ENCODE measurements around the gene ATP6V1C2. TPM values are rescaled to one million over a fixed set of nuclear protein-coding genes. Genes with fewer than 3 reads are reported as not detected.
"Not testable (repeated sequence)": the region's sequence is repeated elsewhere in the genome, so short reads cannot be mapped to it uniquely, and the experiment has no call there.

The ATP6V1C2 gene
- polyA plus RNA-seq, 4 donors: 1.5 to 9.8 (median 6.4) TPM

DNA sequence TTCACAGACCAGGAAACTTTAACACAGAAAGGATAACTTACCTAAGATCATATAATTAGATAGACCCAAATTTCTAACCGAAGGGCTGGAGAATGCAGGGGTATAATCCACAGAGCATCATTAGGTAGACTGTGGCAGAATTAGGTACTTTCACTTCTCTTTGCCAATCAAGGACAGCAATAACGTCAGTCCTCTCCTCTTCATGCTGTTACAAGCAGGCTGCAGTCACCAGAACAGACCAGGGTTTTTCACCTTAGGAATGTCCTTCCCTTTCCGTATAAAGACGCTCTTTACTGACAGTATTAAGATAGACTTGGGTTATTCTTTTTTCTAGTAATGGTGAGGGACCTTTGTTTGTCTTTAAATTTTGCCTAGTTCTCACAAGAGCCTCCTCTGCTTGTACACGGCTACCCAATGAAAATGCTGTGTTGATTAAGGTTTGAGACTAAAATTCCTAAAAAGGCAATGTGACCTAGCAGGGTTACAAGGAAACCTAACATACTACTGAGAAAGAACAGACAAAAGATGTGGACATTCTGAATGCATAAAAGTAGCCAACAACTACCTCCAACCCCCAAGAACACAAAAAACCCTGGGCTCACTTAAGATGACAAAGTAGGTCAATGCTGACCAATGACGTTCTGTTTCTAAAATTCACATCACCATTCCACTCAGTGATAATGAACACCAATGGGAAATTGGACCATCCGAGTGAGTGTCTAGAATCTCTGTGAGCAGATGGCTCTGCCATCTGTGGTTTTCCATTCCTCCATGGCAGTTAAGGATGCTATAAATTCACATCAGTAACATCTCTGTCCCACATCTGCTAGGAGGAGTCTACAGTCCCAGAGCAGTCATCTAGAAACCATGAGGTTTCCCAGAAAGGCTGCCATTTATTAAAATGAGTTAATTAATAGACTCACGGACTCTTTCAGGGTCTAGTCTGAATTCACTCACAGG lies 89.1 kb downstream of the ATP6V1C2 start:
- no peak for DNase-seq (ENCODE audit: low read depth in 4 of 4, low spot score in 3 of 4)

DNA sequence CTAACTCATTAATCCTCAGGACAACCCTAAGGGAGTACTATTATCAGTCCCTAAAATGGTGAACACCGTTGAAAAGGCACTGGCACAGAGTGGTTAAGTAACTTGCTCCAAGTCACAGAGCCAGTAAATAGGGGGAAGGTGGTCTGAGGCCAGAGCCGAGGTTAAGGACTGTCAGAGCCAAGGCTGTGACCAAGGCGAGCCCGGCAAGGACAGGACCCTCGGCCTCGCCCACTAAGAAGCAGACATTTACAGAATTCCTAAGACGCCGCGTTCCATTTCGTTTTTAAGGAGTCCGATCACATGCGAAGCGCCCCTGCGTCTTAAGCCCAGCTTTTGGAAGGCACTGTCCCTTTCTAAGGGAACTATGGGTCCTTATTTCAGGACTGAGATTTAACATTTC lies 90.1 kb downstream of the ATP6V1C2 start:
- DNase-seq (ENCODE audit: low read depth in 4 of 4, low spot score in 3 of 4): no peak

DNA sequence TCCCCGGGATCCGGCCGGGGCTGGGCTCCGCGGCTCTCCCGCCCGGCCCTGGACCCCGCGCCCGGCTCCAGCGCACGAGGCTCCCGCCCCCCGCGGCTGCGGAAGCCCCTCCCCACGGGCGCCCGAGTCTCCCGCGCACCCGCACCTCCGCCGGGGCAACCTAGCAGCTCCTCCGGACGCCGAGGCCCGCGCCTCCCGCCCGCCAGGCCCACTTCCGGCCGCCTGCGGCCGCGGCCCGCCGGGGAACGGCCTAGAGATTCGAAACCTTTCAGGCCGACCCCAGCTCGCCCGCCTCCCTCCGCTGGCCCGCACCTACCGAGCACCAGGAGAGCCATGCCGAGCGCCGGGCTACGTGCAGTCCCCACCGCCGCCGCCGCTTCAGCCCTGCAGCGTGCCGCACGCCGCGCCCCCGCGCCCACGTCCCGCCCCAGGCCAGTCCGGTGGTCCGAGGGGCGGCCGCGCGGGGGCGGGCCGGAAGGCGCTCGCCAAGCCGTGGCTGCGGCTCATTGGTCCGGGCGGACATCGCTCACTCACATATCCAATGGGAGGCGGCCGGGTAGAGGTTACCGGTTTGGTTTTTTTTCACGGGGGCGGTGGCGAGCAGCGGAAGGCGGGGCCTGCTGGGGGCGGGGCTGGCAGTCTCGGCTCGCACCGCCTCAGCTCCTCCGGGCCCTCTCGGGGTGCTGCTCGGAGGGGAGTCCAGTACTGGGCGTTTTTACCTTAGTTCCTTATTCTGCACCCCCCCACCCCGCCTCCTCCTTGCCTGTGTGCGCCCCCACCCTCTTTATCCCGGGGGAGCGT lies 91.1 kb downstream of the ATP6V1C2 start, which contains the start of gene PDIA6:
PDIA6 (minus strand) TSS at position 424 of the 801 bp plus-strand sequence; CDS start at position 335, 89 bp downstream.
- peak; percentile 90 to 95 (median 94) for DNase-seq (ENCODE audit: low read depth in 4 of 4, low spot score in 3 of 4)

DNA sequence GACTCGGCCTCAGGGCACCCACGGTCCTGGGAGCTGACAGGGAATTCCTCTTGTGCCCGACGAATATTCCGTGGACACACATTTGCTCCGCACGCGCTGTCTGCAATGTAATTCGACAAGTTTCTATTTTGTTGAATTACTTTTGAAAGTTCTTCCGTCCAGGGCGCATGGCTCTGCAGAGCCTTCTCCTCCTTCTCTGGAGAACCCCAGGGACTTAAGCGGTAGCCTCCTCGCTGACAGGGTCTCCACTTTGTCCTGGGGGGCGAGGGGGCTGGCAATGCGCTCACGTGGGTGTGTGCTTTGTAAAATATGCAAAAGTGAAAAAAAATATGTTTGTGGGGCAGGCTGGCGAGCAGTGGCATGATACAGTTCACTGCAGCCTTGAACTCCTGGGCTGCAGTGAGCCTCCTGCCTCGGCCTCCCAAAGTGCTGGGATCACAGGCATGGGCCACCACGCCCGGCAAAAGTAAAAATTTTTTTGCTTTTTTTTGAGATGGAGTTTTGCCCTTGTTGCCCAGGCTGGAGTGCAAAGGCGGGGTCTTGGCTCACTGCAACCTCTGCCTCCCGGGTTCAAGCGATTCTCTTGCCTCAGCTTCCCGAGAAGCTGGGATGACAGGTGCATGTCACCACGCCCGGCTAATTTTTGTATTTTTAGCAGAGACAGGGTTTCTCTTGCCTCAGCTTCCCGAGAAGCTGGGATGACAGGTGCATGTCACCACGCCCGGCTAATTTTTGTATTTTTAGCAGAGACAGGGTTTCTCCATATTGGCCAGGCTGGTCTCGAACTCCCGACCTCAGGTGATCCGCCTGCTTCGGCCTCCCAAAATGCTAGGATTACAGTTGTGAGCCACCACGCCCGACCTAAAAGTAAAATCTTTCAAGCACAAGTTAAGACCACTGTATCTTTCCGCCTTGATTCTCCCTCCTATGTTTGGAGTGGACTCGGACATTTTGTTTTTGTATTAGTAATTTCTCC lies 92.0 kb downstream of the ATP6V1C2 start:
- not testable (repeated sequence) for DNase-seq (ENCODE audit: low read depth in 4 of 4, low spot score in 3 of 4)

DNA sequence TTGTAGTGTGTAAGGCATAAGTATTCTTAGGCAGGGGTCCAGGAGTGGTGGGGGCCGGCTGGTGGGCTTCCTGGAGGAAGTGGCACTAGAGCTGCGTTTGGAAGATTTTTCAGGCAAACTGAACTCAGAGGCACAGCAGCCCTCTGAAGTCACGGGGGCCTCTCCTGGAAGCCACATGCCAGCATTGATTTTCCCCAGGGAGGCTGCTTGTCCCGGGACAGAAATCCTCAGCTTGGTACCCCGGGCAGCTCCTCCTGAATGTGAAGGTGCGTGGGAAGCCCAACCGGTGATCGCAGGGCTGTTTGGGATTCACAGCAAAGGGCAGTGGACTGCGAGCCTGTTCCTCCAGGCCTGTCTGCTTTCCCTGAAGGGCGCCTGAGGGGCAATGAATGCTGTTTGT lies 92.7 kb downstream of the ATP6V1C2 start:
- DNase-seq (ENCODE audit: low read depth in 4 of 4, low spot score in 3 of 4): no peak

DNA sequence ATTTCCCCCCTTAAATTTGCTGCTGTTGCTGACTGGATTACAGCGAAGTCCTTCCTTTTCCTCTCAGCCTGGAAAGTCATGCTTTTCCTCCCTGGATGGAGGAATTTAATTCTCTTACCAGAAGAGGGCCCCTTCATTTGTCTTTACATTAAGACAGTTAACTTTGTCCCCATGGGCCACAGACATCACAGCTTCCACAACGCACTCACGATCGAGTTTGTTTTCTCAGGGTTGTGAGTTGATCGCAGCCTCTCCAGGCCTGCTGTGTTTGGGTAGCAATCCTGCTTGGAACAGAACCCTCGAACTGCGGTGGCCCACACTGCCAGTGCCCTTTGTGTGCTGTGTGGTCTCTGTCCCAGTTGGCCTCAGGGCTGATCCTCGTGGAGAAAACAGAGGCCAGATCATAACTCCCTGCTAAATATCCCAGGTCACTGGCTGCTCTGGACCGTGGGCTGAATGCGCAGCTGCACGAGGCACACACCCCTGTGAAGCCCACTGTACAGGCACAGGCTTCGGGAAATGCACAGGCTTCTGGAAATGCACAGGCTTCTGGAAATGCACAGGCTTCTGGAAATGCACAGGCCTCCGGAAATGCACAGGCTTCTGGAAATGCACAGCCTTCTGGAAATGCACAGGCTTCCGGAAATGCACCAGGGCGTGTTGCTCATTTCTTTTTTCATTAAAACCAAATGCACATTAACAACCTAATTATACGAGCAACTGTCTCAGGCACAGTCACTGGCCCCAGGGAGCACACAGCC lies 93.3 kb downstream of the ATP6V1C2 start:
- no peak for DNase-seq (ENCODE audit: low read depth in 4 of 4, low spot score in 3 of 4)

DNA sequence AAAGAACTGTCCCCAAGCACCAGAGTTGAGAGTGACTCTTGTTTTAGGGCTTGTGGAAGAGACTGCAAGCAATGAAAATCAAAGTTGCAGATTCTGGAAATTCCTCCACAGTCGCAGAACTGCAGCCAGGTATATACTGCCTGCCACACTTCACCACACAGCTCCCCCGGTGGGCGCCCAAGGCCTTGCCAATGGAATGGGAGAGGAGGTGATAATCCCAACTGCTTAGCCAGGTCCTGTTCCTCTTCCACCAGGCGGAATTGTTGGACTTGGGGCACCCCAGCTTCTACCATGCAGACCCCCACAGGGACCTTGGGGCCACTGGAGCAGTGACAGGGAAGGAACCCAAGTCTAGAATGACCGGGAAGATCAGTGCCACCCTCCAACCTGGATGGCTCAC lies 96.0 kb downstream of the ATP6V1C2 start:
- no peak for DNase-seq (ENCODE audit: low read depth in 4 of 4, low spot score in 3 of 4)

DNA sequence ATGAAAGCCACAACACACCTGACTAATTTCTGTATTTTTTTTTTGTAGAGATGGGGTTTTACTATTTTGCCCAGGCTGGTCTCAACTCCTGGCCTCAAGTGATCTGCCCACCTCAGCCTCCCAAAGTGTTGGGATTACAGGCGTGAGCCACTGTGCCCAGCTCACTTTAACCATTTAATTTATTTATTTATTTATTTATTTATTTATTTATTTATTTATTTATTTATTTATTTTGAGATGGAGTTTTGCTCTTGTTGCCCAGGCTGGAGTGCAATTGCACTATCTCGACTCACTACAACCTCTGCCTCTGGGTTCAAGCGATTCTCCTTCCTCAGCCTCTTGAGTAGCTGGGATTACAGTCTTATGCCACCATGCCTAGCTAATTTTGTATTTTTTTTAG lies 96.9 kb downstream of the ATP6V1C2 start:
- not testable (repeated sequence) for DNase-seq (ENCODE audit: low read depth in 4 of 4, low spot score in 3 of 4)

DNA sequence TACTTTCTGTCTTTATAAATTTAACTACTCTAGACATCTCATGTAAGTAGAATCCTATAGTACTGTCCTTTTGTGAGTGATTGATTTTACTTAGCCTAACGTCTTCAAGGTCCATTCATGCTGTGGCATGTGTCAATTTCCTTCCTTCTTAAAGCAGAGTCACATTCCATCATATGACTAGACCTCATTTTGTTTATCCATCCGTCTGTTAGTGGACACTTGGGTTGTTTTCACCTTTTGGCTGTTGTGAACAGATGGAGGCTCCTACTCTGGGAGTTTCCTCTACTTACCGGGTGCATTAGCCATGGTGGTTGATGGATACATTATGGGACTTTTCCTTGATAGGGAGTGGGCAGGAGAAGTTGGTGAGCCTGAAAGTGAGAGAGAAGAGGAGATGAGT lies 97.6 kb downstream of the ATP6V1C2 start:
- DNase-seq (ENCODE audit: low read depth in 4 of 4, low spot score in 3 of 4): no peak

DNA sequence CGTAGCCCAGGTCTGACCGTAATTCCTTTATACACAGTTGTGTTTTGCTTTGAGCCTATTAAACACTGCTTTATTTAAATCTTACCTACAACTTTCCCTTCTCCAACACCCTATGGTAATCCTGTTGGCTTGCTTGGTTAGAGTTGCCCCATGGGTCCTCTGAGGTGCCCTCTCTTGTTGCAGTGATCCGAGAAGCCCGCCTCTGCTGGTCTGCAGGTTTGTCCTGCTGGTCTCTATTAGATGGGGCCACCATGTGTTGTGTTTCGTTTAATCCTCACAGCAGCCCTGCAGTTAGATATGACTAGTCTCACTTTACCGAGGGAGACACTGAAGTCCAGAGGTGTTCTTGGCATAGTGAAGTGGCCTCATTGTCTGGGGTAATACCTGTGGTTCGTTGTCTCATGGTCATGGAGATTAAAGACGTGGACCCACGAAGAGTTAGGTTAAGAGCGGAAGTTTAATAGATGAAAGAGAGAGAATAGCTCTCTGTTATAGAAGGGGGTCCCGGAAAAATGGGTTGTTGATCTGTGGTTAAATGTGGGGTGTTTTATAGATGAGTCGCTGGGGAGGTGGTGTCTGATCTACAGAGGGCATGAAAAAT lies 98.4 kb downstream of the ATP6V1C2 start:
- no peak for DNase-seq (ENCODE audit: low read depth in 4 of 4, low spot score in 3 of 4)

DNA sequence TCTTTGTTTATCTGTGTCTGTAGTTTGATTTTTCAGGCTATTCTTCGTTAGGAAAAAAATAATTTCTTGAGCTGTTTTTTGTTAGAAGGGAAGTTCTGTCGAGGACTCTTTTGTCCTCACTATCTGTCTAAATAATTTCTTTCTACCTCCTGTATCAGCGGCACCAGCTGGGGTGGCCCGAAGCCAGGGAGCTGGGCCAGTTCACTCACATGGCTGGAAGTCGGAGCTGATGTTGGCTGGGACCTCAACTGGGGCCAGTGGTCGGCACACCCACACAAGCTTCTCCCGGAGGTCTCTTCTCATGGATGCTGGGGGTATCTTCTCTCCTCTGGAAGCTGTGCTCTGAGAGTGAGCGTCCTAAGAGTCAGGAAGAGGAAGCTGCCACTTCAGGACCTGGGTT lies 99.1 kb downstream of the ATP6V1C2 start:
- no peak for DNase-seq (ENCODE audit: low read depth in 4 of 4, low spot score in 3 of 4)

DNA sequence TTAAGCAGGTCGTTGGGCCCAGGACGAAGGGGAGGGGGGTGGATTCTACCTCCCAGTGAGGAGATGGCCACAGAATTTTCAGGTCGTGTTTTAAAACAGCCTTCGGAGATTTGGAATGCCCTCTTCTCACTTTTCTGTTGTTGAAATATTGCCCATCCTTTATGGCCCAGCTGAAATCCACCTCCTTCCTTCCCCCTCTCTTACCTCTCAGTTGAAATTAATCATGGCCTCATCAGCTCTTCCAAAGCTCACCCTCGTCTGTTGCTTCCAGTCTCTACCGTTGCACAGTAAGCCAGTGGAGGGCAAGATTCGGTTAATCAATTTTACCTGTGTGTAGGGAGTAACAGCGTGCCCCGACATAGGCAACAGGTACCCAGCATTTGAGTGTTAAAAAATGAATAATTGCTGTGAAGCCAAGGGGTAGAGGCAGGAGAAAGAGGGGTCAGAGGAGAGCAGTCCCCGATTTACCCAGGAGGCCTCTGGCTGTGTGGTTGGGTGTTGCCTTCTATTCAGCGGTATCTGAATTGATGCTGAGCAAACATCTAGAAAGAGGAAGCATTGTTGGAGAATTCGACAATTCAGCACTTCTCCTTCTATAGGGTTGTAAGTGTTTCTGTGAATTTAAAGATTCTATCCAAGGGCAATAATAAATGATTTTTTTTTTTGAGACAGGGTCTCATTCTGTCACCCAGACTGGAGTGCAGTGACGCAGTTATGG lies 99.7 kb downstream of the ATP6V1C2 start:
- no peak for DNase-seq (ENCODE audit: low read depth in 4 of 4, low spot score in 3 of 4)

DNA sequence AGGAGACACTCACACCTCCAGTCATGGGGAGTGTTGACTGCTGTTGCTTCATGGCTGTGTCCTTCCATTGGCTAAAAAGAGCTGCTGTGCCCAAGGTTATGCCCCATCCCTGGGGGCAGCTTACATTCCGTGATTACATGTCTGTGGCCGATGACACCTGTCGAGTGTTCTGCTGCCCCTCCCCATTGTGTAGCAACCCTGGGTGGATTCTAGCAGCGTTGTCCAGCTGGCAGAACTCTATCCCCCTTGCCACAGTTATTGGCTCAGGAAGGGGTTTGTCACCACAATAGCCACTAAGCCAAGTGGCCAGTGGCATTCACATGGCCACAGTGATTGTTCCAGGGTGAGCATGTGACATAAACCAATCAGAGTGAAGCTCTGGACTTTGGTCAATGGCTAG lies 102.8 kb downstream of the ATP6V1C2 start:
- no peak for DNase-seq (ENCODE audit: low read depth in 4 of 4, low spot score in 3 of 4)

DNA sequence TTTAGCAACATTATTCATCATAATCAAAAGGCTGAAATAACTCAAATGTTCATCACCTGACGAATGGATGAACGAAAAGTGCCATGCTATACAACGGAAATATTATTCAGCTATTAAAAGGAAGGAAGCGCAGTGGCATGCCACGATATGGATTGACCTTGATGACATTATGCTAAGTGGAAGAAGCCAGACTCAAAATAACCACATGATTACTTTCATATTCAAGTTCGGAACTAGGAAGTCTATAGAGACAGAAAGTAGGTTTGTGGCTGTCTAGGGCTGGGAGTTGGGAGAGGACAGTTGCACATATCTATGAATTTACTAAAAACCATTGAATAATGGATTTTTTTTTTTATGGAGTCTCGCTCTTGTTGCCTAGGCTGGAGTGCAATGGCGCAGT lies 104.6 kb downstream of the ATP6V1C2 start:
- DNase-seq (ENCODE audit: low read depth in 4 of 4, low spot score in 3 of 4): no peak

DNA sequence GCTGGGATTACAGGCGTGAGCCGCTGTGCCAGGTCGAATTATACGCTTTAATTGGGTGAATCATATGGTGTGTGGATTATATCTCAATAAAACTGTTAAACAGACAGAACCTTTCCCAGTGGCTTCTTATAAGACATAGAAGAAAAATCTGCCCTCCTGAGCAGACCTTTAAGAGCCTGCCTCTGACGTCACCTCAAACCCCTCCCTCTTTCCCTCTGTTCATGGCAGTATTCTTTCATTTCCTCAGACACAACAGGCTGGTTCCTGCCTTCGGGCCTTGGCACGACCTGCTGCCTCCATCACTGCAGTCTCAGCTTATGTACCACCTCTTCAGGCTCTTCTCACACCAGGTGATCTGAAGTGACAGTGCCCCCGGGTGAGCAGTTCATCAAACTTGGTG lies 105.2 kb downstream of the ATP6V1C2 start:
- no peak for DNase-seq (ENCODE audit: low read depth in 4 of 4, low spot score in 3 of 4)

DNA sequence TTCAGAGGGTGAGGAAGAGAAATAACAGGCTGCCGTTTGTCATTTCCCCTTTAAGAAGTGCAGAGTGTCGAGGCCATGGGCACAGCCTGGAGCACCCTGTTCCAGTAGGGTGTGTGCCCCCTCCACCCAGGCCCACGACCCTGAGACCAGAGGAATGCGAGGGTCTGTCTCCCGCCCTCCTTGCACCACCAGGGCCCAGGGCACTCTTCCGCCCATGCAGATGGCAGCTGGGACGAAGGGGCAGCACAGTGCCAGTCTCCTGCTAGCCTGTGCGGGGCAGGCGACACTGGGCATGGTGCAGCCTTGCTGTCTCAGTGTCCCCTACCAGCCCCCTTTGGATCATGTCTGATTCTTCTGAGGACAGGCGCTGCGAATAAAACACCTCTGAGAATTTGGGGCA lies 106.9 kb downstream of the ATP6V1C2 start:
- DNase-seq (ENCODE audit: low read depth in 4 of 4, low spot score in 3 of 4): no peak

DNA sequence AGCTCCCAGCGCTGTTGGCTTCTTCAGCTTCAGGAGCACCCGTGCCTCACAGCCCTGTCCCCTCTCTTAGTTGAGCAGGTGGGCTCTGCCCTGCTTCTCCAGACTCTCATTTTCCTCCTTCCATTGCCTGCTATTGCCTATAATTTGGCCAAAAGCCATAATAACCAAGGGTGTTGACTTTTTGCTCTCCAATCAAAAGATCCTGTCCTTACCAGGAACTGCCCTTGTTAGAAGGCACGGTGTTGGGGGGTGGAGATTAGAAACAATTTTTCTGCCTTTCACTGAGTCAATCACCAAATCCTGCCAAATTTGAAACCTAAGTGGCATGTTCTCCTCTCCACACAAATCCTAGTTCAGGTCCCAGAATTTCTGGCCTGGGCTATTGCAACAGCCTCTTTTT lies 107.9 kb downstream of the ATP6V1C2 start:
- DNase-seq (ENCODE audit: low read depth in 4 of 4, low spot score in 3 of 4): no peak

DNA sequence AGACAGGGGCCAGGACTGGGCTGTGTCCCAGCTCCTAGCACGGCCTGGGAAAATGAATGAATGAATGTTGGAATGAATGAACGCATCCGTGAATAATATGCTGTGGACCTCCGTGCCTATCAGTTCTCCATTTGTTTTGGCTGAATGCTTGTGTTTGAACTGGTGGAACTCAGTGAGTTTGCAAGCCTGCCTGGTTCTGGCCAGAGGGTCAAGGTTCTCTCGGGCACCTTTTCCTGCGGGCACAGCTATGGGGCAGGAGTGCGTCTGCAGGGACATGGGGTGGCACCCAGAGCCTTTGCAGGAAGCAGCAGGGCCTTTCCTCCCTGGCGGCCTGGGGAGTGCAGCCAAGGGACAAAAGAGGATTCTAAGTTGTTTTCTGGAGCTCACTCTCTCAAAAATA lies 108.8 kb downstream of the ATP6V1C2 start:
- no peak for DNase-seq (ENCODE audit: low read depth in 4 of 4, low spot score in 3 of 4)

Data from left renal pelvis (tissue), 4 donors.